GM06990 (cell line): Measurements from ENCODE around the gene CTXN3.

ENCODE experiments used
- DNase-seq: peaks from one replicate; pipeline ENCODE4 v3.0.0-alpha.2; 2011; ENCODE audit not compliant: insufficient read length; ENCODE audit errors: extremely low read depth
- H3K27me3 ChIP-seq: replicated peaks from 2 replicates; pipeline ENCODE4 v1.6.0; 2011; ENCODE audit warnings: low read length; ENCODE audit not compliant: control insufficient read depth, insufficient read depth
- H3K36me3 ChIP-seq: 2 replicates; pipeline ENCODE4 v1.5.1; 2011; ENCODE audit warnings: low read length; ENCODE audit not compliant: control insufficient read depth, insufficient read depth
- H3K4me3 ChIP-seq: replicated peaks from 2 replicates; pipeline ENCODE4 v1.5.1; 2011; ENCODE audit warnings: low read depth, mild to moderate bottlenecking, control low read depth, low read length
- TF ChIP-seq, protein P1 (sequence below): IDR thresholded peaks from 2 replicates; pipeline ENCODE4 v1.5.1; 2011; ENCODE audit warnings: low read length, control low read depth, mild to moderate bottlenecking, inconsistent platforms; ENCODE audit not compliant: insufficient read depth, poor library complexity, severe bottlenecking

The CTXN3 gene

DNA sequence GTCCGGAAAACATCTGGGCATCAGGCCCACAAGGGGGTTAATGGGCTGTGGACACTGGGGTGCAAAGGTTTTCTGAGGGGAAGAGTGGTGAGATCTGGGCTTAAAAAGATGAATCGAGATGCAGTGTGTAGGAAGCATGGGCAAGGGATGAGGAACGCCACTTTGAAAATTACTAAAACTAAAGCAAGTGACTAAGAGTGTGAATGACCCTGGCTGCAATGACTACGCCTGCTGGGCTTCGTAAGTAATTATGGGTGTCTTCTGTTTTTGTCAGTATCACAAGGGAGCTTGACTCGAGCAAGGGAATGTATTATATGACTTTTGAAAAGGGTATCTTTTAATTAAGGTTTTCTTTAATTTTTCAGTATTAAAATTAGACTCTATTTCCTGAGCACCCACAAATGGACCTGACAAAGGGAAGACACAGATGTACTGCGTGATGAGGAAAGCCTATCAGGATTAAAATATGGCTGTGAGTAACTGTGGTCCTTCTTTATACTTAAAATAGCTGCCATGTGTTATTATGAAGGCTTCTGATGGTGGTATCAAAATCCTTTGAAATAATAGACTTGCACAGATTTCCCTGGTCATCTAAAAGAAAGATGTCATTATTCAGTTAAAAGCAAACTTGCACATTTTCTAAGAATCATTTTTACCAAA is 4.2 kb downstream of the CTXN3 start:
- TF ChIP-seq, protein P1, sequence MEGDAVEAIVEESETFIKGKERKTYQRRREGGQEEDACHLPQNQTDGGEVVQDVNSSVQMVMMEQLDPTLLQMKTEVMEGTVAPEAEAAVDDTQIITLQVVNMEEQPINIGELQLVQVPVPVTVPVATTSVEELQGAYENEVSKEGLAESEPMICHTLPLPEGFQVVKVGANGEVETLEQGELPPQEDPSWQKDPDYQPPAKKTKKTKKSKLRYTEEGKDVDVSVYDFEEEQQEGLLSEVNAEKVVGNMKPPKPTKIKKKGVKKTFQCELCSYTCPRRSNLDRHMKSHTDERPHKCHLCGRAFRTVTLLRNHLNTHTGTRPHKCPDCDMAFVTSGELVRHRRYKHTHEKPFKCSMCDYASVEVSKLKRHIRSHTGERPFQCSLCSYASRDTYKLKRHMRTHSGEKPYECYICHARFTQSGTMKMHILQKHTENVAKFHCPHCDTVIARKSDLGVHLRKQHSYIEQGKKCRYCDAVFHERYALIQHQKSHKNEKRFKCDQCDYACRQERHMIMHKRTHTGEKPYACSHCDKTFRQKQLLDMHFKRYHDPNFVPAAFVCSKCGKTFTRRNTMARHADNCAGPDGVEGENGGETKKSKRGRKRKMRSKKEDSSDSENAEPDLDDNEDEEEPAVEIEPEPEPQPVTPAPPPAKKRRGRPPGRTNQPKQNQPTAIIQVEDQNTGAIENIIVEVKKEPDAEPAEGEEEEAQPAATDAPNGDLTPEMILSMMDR: no peak
- DNase-seq: no peak
- no peaks in the 10 kb centered on the region; the same call in 1 of the 2 replicates for H3K27me3 ChIP-seq

DNA sequence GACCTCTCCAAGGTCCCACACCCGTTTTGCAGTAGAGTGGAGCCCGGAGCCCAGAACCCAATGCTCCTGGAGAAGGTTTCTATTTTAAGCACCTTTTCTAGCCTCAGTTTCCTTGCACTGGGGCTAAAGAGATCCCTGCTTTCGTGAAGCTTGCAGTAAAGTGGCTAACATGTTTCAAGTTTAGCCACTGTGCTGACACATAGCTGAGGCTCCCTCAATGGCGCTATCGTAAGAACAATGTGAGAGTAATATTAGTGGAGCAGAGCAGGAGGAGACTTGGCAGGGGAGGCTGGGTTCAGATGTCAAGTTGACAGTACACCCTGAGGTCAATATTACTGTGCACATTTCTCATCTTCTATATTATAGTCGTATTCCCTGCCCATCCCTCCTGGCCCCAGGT is 7.9 kb downstream of the CTXN3 start:
- TF ChIP-seq, protein P1: no peak
- no peak overlapping the region for H3K4me3 ChIP-seq
- H3K27me3 ChIP-seq: no peaks in the 10 kb centered on the region; the same call in 1 of the 2 replicates
- no peaks in the 10 kb centered on the region for H3K36me3 ChIP-seq
- DNase-seq: no peak

More for the DNA sequence above, 4.2 kb downstream of the CTXN3 start:
- no peaks in the 10 kb centered on the region for H3K36me3 ChIP-seq
- no peak overlapping the region for H3K4me3 ChIP-seq

DNA sequence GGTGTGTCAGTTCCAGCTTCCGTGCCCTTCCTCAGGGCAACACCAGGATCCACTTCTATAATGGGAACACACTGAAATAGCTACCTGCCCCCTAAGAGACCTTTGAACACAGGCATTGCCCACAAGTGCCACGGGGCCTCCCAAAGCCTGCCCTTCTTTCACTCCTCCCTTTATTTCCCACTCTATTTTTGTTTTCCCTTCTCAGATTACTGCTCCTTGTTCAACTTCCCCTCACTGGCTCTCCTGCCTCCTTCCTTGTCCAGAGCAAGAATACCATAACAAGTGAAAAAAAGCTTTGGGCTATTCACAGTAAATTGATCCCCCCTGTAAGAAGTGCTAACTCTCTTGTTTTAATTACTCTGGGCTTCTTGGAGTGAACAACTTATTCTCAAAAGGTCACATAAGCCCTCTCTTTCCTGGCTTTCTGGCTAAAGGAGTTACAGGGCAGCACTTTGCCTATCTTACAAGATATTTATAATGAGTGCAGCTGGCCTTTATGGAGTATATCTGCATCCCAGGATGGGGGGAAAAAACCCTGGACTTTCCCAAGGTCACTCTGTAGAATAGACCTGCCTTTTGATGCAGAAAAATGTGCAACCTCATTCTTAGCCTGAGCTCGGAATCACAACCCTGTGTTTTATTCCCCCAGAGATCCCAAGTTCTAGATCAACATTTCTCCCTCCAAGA is 11.3 kb downstream of the CTXN3 start:
- no peak overlapping the region for H3K4me3 ChIP-seq
- DNase-seq: no peak
- H3K36me3 ChIP-seq: no peaks in the 10 kb centered on the region
- H3K27me3 ChIP-seq: no peaks in the 10 kb centered on the region
- TF ChIP-seq, protein P1: no peak

DNA sequence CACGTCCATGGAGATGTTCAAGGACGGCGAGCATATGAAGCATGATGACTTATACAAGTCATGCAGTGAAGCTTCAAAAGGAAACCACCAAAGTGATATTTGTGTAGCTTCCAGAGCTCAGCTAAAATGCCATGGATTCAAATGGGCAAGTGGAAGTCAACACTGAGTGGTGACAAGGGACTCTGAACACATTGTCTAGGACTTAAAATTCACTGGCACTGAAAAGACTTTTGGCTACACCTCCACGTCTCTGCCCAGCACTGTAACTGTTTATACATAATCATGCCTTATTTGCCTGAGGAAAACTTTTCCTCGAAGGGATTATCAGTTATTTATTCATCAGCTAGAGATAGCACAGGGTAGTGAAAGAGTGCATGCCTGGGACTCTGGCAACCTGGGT is 15.2 kb downstream of the CTXN3 start:
- DNase-seq: no peak
- H3K4me3 ChIP-seq: no peak overlapping the region
- H3K27me3 ChIP-seq: no peaks in the 10 kb centered on the region
- no peaks in the 10 kb centered on the region for H3K36me3 ChIP-seq
- TF ChIP-seq, protein P1: no peak

DNA sequence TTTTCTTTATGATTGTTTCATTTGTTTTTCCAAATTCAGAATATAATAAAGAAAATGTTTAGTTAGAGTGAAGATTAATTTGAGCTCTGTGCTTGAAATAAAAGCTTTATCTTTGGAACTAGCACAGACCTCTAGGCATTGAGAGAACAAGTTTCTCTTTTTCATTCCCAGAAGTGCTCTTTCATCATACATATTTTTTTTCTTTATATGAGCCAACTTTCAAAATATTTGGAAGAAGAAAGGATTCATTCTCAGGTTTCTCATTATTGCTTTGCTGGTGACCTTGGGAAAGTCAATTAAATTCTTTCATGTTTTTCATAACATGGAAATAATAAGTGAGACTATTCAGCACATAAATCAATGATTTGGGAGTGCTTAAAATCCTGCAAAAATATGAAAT is 16.8 kb downstream of the CTXN3 start:
- Histone ChIP-seq H3K4me3 (no peak overlapping the region), H3K27me3 (no peaks in the 10 kb centered on the region), H3K36me3 (no peaks in the 10 kb centered on the region)
- DNase-seq: no peak
- TF ChIP-seq, protein P1: no peak
